Natural killer cell (primary cell): ENCODE results near the gene CACNG7. TPM values are rescaled to one million over a fixed set of nuclear protein-coding genes. Genes with fewer than 3 reads are reported as not detected.
A peak's percentile ranks its signal among the peaks of the same experiment; 100 is the strongest.
"Not testable (repeated sequence)": the region's sequence is repeated elsewhere in the genome, so short reads cannot be mapped to it uniquely, and the experiment has no call there.

ENCODE experiments used
- ATAC-seq, 3 donors: fragments of 150-1000 bp in 2 of 3; fragments of 200-7000 bp in 1 of 3; cut with Tn5 transposase; 1 replicate in 1 of 3; 2 replicates in 2 of 3; pipeline ENCODE4 v1.10.0; 2021; ENCODE audit warnings: mild to moderate bottlenecking in 2 of 3, moderate library complexity in 2 of 3
- DNase-seq, 2 donors: peaks; one replicate each; pipeline versions ENCODE4 v3.0.0 to v3.0.0-alpha.2; 2013 to 2021; ENCODE audit warnings: mixed read lengths in 1 of 2
- H3K27ac ChIP-seq: one replicate; pipeline ENCODE4 v1.5.1; 2013; ENCODE audit warnings: mild to moderate bottlenecking, low read length
- H3K27me3 ChIP-seq: one replicate; pipeline ENCODE4 v1.6.1; 2013; ENCODE audit warnings: low read length; ENCODE audit not compliant: control insufficient read depth, insufficient read depth
- H3K36me3 ChIP-seq: one replicate; pipeline ENCODE4 v1.6.1; 2013; ENCODE audit warnings: low read length; ENCODE audit not compliant: control insufficient read depth, insufficient read depth
- H3K4me1 ChIP-seq: one replicate; pipeline ENCODE4 v1.6.1; 2013; ENCODE audit warnings: low read length; ENCODE audit not compliant: control insufficient read depth, insufficient read depth
- H3K4me3 ChIP-seq: one replicate; pipeline ENCODE4 v1.5.1; 2013; ENCODE audit warnings: low read length
- H3K9me3 ChIP-seq: one replicate; pipeline ENCODE4 v1.6.1; 2013; ENCODE audit warnings: low read length; ENCODE audit not compliant: control insufficient read depth, insufficient read depth
- H3K27ac Mint-ChIP-seq, 2 donors: one replicate each; pipeline ENCODE4 v1.8.0; 2022; ENCODE audit warnings: mild to moderate bottlenecking in 2 of 2, mixed read lengths in 2 of 2, moderate library complexity in 1 of 2
- H3K27me3 Mint-ChIP-seq, 2 donors: one replicate each; pipeline ENCODE4 v1.8.0; 2022; ENCODE audit warnings: low read depth in 2 of 2, mixed read lengths in 2 of 2
- H3K36me3 Mint-ChIP-seq: one replicate; pipeline ENCODE4 v1.8.0; 2022; ENCODE audit warnings: mixed read lengths
- H3K4me1 Mint-ChIP-seq, 2 donors: one replicate each; pipeline ENCODE4 v1.8.0; 2022; ENCODE audit warnings: mixed read lengths in 2 of 2
- H3K4me3 Mint-ChIP-seq: one replicate; pipeline ENCODE4 v1.8.0; 2022; ENCODE audit warnings: mild to moderate bottlenecking, moderate library complexity, mixed read lengths
- H3K9me3 Mint-ChIP-seq, 2 donors: one replicate each; pipeline ENCODE4 v1.8.0; 2022; ENCODE audit warnings: mixed read lengths in 2 of 2
- WGBS: methylation state at CpG from one replicate; pipeline ENCODE4 v1.1.7; 2013; ENCODE audit warnings: missing lambda C conversion rate; ENCODE audit not compliant: insufficient coverage; 5-methylcytosine and 5-hydroxymethylcytosine counted together
- intact Hi-C: fragments of 100-400 bp; cut with micrococcal nuclease; formaldehyde crosslinking; loops from one replicate; pipeline ENCODE4 v1.14.2; 2022
- total RNA-seq, 4 donors: library from RNA; stranded (reverse); fragments of 120-200 nt in 1 of 4; gene quantifications; one replicate each; pipeline versions ENCODE4 v1.2.3 to v1.2.4, GENCODE V29; 2013 to 2022
- TF ChIP-seq, protein P1 (sequence below): fragments of 200-600 bp; IDR thresholded peaks from one replicate; pipeline ENCODE4 v1.8.0; 2022; ENCODE audit warnings: antibody characterized with exemption

Gene CACNG7
- total RNA-seq, 3 donors from 2014 or later (not counting 1 experiment from before 2014, with no cell fraction given): not detected

DNA sequence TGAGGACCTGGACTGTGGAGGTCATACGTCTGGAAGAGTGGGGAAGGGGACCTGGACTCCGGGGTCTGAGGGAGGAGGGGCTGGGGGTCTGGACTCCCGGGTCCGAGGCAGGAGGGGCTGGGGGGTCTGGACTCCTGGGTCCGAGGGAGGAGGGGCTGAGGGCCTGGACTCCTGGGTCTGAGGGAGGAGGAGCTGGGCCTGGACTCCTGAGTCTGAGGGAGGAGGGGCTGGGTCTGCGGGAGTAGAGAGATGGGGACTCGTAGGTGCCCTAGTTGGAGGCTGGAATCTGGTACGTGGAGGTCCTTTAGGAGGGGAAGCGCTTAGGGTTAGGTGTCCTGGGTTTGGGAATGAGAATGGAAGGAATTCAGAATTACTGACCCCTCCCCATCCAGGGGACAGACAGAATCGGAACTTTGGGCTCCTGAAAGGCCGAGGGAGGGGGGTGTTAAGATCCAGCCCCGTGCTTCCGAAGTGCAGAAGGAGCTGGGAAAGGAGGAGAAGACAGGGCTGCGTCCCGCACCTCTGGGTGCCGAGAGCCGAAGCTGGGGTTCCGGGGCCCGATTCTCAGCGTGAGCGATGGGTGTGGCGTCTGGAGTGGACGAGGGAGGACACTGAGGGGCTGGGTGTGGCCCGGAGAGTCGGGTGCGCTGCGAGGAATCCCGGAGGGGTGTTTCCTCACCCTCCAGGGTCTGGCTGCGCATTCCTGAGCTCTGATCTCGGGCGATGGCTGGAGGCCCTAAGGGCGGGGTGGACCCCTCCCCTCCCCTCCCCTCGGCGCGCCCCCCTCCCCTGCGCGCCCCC, 40.8 kb upstream of the CACNG7 start:
- TF ChIP-seq, protein P1, sequence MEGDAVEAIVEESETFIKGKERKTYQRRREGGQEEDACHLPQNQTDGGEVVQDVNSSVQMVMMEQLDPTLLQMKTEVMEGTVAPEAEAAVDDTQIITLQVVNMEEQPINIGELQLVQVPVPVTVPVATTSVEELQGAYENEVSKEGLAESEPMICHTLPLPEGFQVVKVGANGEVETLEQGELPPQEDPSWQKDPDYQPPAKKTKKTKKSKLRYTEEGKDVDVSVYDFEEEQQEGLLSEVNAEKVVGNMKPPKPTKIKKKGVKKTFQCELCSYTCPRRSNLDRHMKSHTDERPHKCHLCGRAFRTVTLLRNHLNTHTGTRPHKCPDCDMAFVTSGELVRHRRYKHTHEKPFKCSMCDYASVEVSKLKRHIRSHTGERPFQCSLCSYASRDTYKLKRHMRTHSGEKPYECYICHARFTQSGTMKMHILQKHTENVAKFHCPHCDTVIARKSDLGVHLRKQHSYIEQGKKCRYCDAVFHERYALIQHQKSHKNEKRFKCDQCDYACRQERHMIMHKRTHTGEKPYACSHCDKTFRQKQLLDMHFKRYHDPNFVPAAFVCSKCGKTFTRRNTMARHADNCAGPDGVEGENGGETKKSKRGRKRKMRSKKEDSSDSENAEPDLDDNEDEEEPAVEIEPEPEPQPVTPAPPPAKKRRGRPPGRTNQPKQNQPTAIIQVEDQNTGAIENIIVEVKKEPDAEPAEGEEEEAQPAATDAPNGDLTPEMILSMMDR: no peak
- no peak for ATAC-seq
- H3K4me3 Mint-ChIP-seq: peak overlapping the region; percentile 96
- Histone ChIP-seq H3K27ac (peak overlapping the region; percentile 97), H3K27me3 (no peaks in the 10 kb centered on the region), H3K9me3 (no peaks in the 10 kb centered on the region), H3K4me3 (peak overlapping the region; percentile 95), H3K4me1 (peaks cover 60% of the 10 kb centered on the region), H3K36me3 (peaks cover 4% of the 10 kb centered on the region)
- no peaks in the 10 kb centered on the region for H3K36me3 Mint-ChIP-seq
- WGBS: under 1% methylated on average over 32 of the region's 37 CpGs
- peaks cover 39 to 61% of the 10 kb centered on the region in 2 donors for H3K4me1 Mint-ChIP-seq
- intact Hi-C loops: no loop called here
- peak overlapping the region; percentile 98 to 99 for H3K27ac Mint-ChIP-seq
- peak; percentile 52 to 70 for DNase-seq
- no peaks in the 10 kb centered on the region for H3K27me3 Mint-ChIP-seq
- no peaks in the 10 kb centered on the region for H3K9me3 Mint-ChIP-seq

DNA sequence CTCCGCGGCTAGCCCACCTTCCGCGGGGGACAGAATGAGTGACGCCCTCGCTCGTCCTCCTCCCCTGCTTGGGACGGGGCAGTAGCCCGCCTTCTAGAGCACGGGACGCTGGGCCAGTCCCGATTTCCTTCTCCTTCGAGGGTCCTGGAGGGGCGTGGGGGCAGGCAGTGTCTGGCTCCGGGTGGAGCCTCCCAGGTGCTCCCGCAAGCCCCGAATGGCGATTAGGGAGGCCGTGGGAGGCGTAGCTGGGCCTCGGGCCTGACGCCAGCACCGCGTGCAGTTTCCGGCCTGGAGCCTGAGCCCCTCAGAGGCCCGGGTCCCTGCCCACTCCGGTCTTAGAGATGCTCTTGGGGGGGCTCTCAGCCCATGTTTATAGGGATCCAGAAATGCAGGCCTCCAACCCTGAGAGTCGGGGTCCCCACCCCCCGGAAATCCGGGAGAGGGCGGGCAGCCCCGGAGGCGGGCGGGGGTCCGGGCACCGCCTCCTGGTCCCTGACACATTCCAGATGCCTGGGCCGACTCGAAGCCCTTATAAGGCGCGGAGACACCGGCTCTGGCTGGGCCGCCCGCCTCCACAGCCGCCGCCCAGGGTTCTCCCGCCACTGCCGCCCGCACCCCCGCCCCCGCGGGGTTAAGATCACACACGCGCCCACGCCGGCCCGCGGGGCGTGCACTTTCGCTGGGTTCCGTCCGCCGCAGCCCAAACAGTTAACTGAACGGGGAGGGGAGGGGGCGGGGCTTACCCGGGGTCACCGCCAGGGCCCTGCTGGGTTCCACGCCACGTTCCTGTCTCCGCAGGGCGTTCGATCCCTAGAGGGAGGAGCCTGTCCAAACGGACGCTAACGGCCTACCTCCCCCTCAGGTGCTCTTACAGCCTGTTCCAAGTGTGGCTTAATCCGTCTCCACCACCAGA, 39.9 kb upstream of the CACNG7 start:
- Mint-ChIP-seq H3K27ac (peak overlapping the region; percentile 98 to 99), H3K36me3 (peaks cover 3% of the 10 kb centered on the region), H3K4me1 (peaks cover 48 to 70% of the 10 kb centered on the region in 2 donors), H3K27me3 (no peaks in the 10 kb centered on the region), H3K4me3 (peak overlapping the region; percentile 96), H3K9me3 (no peaks in the 10 kb centered on the region)
- DNase-seq: peak; percentile 93 to 94
- peak overlapping the region; percentile 95 for H3K4me3 ChIP-seq
- WGBS: under 1% methylated on average over 74 of the region's 75 CpGs
- H3K9me3 ChIP-seq: no peaks in the 10 kb centered on the region
- peaks cover 12% of the 10 kb centered on the region for H3K36me3 ChIP-seq
- H3K4me1 ChIP-seq: peaks cover 64% of the 10 kb centered on the region
- peak; percentile 50 to 71 (median 61) for ATAC-seq
- peak overlapping the region; percentile 97 for H3K27ac ChIP-seq
- TF ChIP-seq, protein P1: no peak
- H3K27me3 ChIP-seq: no peaks in the 10 kb centered on the region
- intact Hi-C loops: no loop called here

DNA sequence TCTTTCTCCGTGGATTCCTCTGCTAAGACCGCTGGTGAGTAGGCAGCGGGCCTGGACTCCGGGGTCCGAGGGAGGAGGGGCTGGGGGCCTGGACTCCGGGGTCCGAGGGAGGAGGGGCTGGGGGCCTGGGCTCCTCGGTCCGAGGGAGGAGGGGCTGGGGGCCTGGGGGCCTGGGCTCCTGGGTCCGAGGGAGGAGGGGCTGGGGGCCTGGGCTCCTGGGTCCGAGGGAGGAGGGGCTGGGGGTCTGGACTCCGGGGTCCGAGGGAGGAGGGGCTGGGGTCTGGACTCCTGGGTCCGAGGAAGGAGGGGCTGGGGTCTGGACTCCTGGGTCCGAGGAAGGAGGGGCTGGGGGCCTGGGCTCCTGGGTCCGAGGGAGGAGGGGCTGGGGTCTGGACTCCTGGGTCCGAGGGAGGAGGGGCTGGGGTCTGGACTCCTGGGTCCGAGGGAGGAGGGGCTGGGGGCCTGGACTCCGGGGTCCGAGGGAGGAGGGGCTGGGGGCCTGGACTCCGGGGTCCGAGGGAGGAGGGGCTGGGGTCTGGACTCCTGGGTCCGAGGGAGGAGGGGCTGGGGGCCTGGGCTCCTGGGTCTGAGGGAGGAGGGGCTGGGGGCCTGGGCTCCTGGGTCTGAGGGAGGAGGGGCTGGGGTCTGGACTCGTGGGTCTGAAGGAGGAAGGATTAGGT, 39.1 kb upstream of the CACNG7 start:
- H3K9me3 Mint-ChIP-seq, ATAC-seq, intact Hi-C loops, H3K27me3 ChIP-seq, H3K27me3 Mint-ChIP-seq, DNase-seq, H3K9me3 ChIP-seq: not testable (repeated sequence)
- H3K4me1 Mint-ChIP-seq: peaks cover 56 to 78% of the 10 kb centered on the region in 2 donors
- H3K27ac Mint-ChIP-seq: peak overlapping the region; percentile 98 to 99
- H3K27ac ChIP-seq: peak overlapping the region; percentile 97
- peaks cover 16% of the 10 kb centered on the region for H3K36me3 ChIP-seq
- peak overlapping the region; percentile 96 for H3K4me3 Mint-ChIP-seq
- peak overlapping the region; percentile 95 for H3K4me3 ChIP-seq
- 1% methylated on average over 21 of the region's 24 CpGs for WGBS
- H3K4me1 ChIP-seq: peaks cover 72% of the 10 kb centered on the region
- H3K36me3 Mint-ChIP-seq: peaks cover 11% of the 10 kb centered on the region
